ENCODE results near the gene PZP. TPM values are rescaled to one million over a fixed set of nuclear protein-coding genes. Genes with fewer than 3 reads are reported as not detected.

The PZP gene
- total and polyA plus RNA-seq, 2 experiments from 2014 or later, result 0.92 TPM; not detected in 1

GRCh38 chr12:9163392-9163791 lies 44.8 kb downstream of the PZP start:
- Mint-ChIP-seq H3K27me3 (ENCODE audit: insufficient read depth, low read depth, poor library complexity) (peaks cover 7% of the 10 kb centered on the region), H3K9me3 (no peaks in the 10 kb centered on the region), H3K27ac (no peak overlapping the region), H3K36me3 (ENCODE audit: low read depth) (peaks cover 4% of the 10 kb centered on the region; the same call in 2 of the 3 replicates), H3K4me3 (no peak overlapping the region), H3K4me1 (peaks cover 22% of the 10 kb centered on the region)
- H3K9me2 ChIP-seq (ENCODE audit: insufficient read depth), result peaks cover 5% of the 10 kb centered on the region; the same call in 1 of the 2 replicates
- no peak overlapping the region for H3K4me3 ChIP-seq
- DNase-seq (ENCODE audit: low spot score), result no peak
- no peaks in the 10 kb centered on the region for H3K36me3 ChIP-seq (ENCODE audit: insufficient read depth)
- H2AFZ ChIP-seq, result no peak overlapping the region
- peaks cover 13% of the 10 kb centered on the region; the same call in 1 of the 2 replicates for H3K4me1 ChIP-seq (ENCODE audit: insufficient read depth)
- no peak overlapping the region for H3K27ac ChIP-seq (ENCODE audit: low read depth)
- TF ChIP-seq JUNB (IDR thresholded peaks at IDR 0.05; ENCODE audit: unreplicated experiment), result no peak
- TF ChIP-seq EZH2phosphoT487 (IDR thresholded peaks at IDR 0.05; ENCODE audit: unreplicated experiment), result no peak
- TF ChIP-seq ZNF462 (CRISPR knock-in tag; IDR thresholded peaks at IDR 0.05), result no peak
- TF ChIP-seq CTCF (conservative IDR thresholded peaks at IDR 0.05; ENCODE audit: low read depth in 2 of 2), result no peak
- no peak for TF ChIP-seq POLR2AphosphoS5 (IDR thresholded peaks at IDR 0.05; ENCODE audit: low read depth)
- TF ChIP-seq NANOG (IDR thresholded peaks at IDR 0.05; ENCODE audit: borderline replicate concordance), result no peak
- TF ChIP-seq ZNF331 (CRISPR knock-in tag; IDR thresholded peaks at IDR 0.05; ENCODE audit: low read depth), result no peak
- no peak for TF ChIP-seq ZNF114 (CRISPR knock-in tag; IDR thresholded peaks at IDR 0.05)
- no peak for TF ChIP-seq EZH2 (IDR thresholded peaks at IDR 0.05; ENCODE audit: low read depth, unreplicated experiment)
- TF ChIP-seq STAT1 (IDR thresholded peaks at IDR 0.05; ENCODE audit: unreplicated experiment), result no peak
- no peak for TF ChIP-seq ETS1 (IDR thresholded peaks at IDR 0.05)
- TF ChIP-seq REST (IDR thresholded peaks at IDR 0.05; ENCODE audit: unreplicated experiment), result no peak
- TF ChIP-seq CREB1 (CRISPR knock-in tag; IDR thresholded peaks at IDR 0.05; ENCODE audit: low read depth), result no peak
- no peaks in the 10 kb centered on the region for H4K20me1 ChIP-seq (replicated peaks; ENCODE audit: insufficient read depth)
- ATAC-seq, result no peak
- no peaks in the 10 kb centered on the region for H3K79me2 ChIP-seq (replicated peaks; ENCODE audit: insufficient read depth)
- H3K27me3 ChIP-seq (ENCODE audit: insufficient read depth), result no peaks in the 10 kb centered on the region
- H3F3A ChIP-seq (replicated peaks; ENCODE audit: low read depth), result no peaks in the 10 kb centered on the region
- no peak overlapping the region for H3K4me2 ChIP-seq

All from GM23338 (cell line).